Stimulated activated CD8-positive, alpha-beta memory T cell treated with anti-CD3 and anti-CD28 coated beads, Interleukin-4, amount 100 ng/mL, for 1 hour (primary cell): ENCODE measurements around the gene ARMH4.

ENCODE experiments used
- DNase-seq, 2 donors: peaks; one replicate each; pipeline ENCODE4 v3.0.0-alpha.2; 2020; ENCODE audit warnings: low read depth in 2 of 2, low spot score in 1 of 2

Gene ARMH4

DNA sequence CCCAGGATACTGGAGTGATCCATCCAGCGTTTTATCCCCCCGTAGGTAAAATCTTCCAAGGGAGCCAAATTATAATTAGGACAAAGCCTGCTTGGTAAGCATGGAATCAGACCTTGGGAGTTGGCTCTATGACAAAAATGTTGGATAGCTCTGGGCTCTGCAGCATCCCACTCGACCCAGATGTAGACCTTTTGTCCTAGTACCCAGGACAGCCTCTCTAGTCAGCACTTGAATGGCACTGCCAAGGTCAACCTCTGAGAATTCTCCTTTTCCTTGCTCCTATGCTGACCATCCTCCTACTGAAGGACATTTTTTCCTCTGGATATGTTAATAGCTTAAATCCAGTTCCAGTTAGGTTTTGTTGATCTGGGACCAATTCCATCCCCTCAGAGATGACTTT, 181.4 kb downstream of the ARMH4 start:
- no peak for DNase-seq

DNA sequence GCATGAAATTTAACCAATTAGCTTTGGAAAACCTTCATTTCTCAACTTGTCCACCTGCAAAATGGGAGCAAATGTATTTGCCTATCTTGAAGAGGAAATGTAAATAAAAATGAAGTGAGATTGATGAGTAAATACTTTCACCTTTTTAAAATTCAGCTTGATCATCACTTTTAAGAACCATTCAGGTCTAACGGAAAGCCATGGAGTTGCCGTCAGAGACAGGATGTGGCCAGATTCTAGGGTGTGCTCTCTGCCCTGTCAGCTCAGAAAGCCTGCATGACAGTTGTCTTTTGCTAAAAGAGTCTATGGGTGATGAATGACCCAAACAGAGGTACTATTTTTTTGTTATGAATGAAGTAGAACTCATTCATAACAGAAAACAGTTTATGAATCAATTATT, 181.8 kb downstream of the ARMH4 start:
- no peak for DNase-seq

DNA sequence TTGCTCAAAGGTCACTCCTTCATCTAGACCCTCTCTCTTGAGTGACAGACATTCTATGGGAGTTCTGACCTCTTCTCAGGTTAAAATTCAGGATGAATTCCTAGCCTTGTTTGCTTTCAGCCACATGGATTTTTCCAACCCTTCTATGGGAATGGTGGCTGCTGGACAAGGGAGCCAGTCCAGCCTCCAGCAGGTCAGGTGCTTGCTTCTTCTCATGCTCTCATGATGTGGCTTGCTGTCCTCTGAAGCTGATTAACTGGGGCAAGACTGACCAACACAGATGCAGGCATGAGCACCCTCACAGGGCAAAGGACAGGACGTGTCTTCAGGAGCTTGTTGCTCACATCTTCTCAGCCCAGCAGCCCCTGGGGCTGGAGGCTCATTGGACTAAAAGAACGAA, 188.9 kb downstream of the ARMH4 start:
- DNase-seq: no peak

DNA sequence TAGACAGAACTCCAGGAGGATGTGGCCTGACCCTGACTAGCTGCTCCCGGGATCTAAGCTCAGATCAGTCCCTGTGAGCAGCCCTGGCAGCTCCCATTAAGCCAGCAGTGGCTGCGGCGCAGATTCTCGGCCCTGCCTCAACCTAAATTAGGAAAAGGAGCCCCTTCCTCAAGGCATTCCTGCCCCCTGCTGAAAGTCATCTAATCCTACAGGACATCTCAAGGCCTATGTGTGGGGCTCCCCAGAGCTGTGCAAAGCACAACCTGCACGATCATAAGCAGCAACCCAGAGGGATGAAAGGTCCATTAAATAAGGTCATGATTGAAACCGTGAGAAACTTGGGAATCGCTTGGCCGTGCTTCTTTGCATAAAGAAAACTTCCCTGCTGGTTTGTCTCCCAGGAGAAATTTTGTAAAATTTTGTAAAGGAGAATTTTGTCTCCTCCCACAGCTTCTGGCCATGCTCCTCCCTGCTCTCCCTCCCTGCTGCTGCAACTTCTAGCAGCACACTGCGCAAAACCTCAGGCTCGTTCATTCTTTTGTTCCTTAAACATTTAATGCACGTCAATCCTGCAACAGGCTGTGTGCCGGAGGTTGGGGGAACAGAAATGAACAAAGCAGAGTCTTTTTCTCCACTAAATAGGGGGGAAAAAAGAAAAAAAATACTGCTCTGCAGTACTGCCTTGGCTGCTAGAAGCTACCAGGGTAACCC, 189.5 kb downstream of the ARMH4 start:
- DNase-seq: no peak

DNA sequence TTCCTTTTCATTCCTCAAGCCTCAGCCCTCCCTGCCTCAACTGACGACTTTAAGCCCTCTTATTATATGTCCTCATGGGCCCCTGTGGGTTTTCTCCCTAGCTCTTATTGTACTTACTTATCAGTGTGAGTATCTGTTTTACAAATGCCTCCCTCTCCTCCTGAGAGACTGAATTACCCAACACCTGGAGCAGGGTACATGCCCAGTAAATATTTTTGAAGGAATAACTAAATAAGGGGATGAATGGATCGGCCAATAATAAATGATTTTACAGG, 190.3 kb downstream of the ARMH4 start:
- no peak for DNase-seq

DNA sequence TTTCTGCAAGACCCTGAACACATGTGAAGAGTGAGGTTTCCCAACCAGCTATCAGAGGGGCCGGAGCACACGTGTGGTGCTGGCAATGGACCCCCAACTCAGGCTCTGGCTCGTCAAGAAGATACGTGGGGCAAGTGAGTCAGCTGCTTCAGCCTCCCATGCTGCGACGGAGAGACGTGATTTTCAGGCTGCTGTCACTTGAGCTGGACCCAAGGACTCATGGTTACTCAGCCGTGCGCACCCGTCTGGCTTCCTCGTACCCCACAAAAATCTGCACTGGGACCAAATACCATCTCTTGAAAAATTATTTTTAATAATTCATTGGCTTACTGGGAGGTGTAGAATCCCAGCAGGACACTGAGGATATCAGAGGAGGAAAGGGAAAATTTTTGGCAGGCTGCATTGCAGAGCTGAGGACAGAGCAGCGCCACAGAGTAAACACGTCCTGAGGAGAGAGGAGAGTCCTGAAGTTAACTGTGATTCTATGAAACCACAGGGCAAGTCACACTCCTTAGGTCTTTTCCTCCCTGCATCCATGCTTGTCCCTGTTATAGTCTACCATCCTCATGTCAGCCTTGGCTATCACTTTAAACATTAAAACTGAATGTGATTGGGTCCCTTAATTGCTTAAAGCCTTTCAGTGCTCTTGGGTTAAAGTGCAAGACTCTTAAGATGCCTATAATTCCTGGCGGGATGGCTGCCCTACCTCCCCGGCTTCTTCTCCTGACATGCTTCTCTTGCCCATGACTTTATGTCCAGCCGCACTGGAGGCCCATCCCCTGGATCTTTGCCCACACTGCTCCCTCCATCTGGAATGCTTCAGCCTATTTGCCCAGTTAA, 190.8 kb downstream of the ARMH4 start:
- DNase-seq: no peak

DNA sequence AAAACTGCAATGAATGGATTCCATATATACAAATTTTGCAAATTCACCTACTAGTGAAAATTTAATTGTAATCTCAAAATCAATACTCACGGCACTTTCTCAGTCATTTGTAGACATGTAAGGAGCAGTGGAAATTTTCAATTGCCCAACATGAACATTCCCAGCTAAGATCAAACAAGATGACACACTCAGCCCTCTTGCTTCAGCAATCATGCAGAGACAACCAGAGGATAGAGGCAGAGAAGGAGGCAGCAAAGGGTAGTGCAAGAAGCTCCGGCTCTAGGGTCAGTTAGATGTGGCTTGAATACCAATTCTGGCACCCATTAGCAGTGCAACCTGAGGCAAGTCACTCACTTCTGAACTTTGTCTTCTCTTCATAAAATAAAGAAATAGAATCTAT, 194.6 kb downstream of the ARMH4 start:
- no peak for DNase-seq
